Measurements from ENCODE around the gene DCUN1D1.

DCUN1D1 gene

GRCh38 chr3:182962166-182962565 lies 18.2 kb downstream of the DCUN1D1 start:
- H3K27ac ChIP-seq, result no peak overlapping the region; the same call in 1 of the 2 replicates
- TF ChIP-seq CTCF (conservative IDR thresholded peaks at IDR 0.05), result no peak

GRCh38 chr3:182959474-182960350 lies 20.6 kb downstream of the DCUN1D1 start:
- H3K27ac ChIP-seq, result no peak overlapping the region
- TF ChIP-seq CTCF (conservative IDR thresholded peaks at IDR 0.05), result no peak

GRCh38 chr3:182957676-182958266 lies 22.6 kb downstream of the DCUN1D1 start:
- TF ChIP-seq CTCF (conservative IDR thresholded peaks at IDR 0.05), result no peak
- no peak overlapping the region for H3K27ac ChIP-seq

- no peak overlapping the region for H3K27ac ChIP-seq
- no peak for TF ChIP-seq CTCF (conservative IDR thresholded peaks at IDR 0.05)
These were observed 23.1 kb downstream of the DCUN1D1 start for GRCh38 chr3:182957226-182957625.

GRCh38 chr3:182954553-182955235 lies 25.6 kb downstream of the DCUN1D1 start:
- H3K27ac ChIP-seq, result no peak overlapping the region
- no peak for TF ChIP-seq CTCF (conservative IDR thresholded peaks at IDR 0.05)

GRCh38 chr3:182949688-182950087 lies 30.6 kb downstream of the DCUN1D1 start:
- TF ChIP-seq CTCF (conservative IDR thresholded peaks at IDR 0.05), result no peak
- no peak overlapping the region for H3K27ac ChIP-seq

GRCh38 chr3:182948305-182948704 lies 32.0 kb downstream of the DCUN1D1 start:
- no peak; the same call in 1 of the 2 replicates for TF ChIP-seq CTCF (conservative IDR thresholded peaks at IDR 0.05)
- H3K27ac ChIP-seq, result no peak overlapping the region
